Endothelial cell (in vitro differentiated cells): Measurements from ENCODE around the gene GHITM. TPM values are rescaled to one million over a fixed set of nuclear protein-coding genes. Genes with fewer than 3 reads are reported as not detected.
"Not testable (repeated sequence)": the region's sequence is repeated elsewhere in the genome, so short reads cannot be mapped to it uniquely, and the experiment has no call there.

Source experiments
- DNase-seq: peaks from one replicate; pipeline ENCODE4 v3.0.0; 2021; ENCODE audit warnings: low spot score
- H3K27ac Mint-ChIP-seq: one replicate; pipeline ENCODE4 v1.8.0; 2021; ENCODE audit warnings: mixed read lengths, inconsistent platforms; ENCODE audit not compliant: unreplicated experiment
- H3K27me3 Mint-ChIP-seq: one replicate; pipeline ENCODE4 v1.8.0; 2021; ENCODE audit warnings: mild to moderate bottlenecking, moderate library complexity, mixed read lengths, inconsistent platforms; ENCODE audit not compliant: unreplicated experiment
- H3K36me3 Mint-ChIP-seq: one replicate; pipeline ENCODE4 v1.8.0; 2021; ENCODE audit warnings: mild to moderate bottlenecking, low read depth, mixed read lengths, inconsistent platforms; ENCODE audit not compliant: unreplicated experiment
- H3K4me1 Mint-ChIP-seq: one replicate; pipeline ENCODE4 v1.8.0; 2021; ENCODE audit warnings: mild to moderate bottlenecking, mixed read lengths, inconsistent platforms; ENCODE audit not compliant: unreplicated experiment
- H3K4me3 Mint-ChIP-seq: one replicate; pipeline ENCODE4 v1.8.0; 2021; ENCODE audit warnings: mild to moderate bottlenecking, mixed read lengths, inconsistent platforms; ENCODE audit not compliant: unreplicated experiment
- H3K9me3 Mint-ChIP-seq: one replicate; pipeline ENCODE4 v1.8.0; 2021; ENCODE audit warnings: mixed read lengths, inconsistent platforms; ENCODE audit not compliant: unreplicated experiment
- total RNA-seq: library from RNA; stranded (reverse); fragmentation: NEBNext Ultra II Directional; extraction: Animal tissue kit (Norgen Biotek cat#: 25700); gene quantifications from one replicate; pipeline ENCODE4 v1.2.1, GENCODE V29; 2021; ENCODE audit not compliant: unreplicated experiment
- TF ChIP-seq, protein P1 (sequence below): fragments of 200-600 bp; sonication (generic); IDR thresholded peaks from one replicate; pipeline ENCODE4 v1.5.0; 2021; ENCODE audit warnings: antibody characterized with exemption; ENCODE audit not compliant: unreplicated experiment

GHITM gene
- total RNA-seq, 1 donor from 2014 or later, result 97.8 TPM

DNA sequence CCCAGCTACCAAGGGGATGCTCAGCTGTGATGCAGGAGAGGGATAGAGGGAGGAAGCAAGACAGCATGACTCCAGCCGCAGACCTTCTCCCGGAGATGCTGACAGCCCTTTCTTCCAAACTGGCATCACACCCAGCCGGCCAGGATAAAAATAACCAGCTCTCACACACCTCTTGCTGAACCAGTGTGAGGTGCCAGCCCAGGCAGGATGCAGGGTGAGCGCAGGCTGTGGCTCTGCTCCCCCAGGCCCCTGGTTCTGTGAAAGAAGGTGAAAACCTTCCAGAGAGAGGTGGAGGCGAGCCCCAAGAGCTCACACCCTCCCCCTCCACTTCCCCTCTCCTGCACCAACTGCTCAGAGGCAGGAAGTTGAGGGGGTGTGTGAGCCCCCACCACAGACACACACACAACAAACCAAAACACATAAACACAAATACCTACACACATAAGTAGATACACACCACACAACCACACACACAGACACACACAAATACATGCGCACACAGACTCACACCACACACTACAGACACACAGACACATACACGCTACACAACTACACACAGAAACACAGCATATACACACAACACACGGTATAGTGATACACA, 38.3 kb downstream of the GHITM start:
- H3K4me3 Mint-ChIP-seq, result no peak overlapping the region
- no peak overlapping the region for H3K27ac Mint-ChIP-seq
- H3K27me3 Mint-ChIP-seq, result peaks cover 2% of the 10 kb centered on the region
- peaks cover 3% of the 10 kb centered on the region for H3K4me1 Mint-ChIP-seq
- no peaks in the 10 kb centered on the region for H3K36me3 Mint-ChIP-seq
- no peaks in the 10 kb centered on the region for H3K9me3 Mint-ChIP-seq
- no peak for DNase-seq
- TF ChIP-seq, protein P1, sequence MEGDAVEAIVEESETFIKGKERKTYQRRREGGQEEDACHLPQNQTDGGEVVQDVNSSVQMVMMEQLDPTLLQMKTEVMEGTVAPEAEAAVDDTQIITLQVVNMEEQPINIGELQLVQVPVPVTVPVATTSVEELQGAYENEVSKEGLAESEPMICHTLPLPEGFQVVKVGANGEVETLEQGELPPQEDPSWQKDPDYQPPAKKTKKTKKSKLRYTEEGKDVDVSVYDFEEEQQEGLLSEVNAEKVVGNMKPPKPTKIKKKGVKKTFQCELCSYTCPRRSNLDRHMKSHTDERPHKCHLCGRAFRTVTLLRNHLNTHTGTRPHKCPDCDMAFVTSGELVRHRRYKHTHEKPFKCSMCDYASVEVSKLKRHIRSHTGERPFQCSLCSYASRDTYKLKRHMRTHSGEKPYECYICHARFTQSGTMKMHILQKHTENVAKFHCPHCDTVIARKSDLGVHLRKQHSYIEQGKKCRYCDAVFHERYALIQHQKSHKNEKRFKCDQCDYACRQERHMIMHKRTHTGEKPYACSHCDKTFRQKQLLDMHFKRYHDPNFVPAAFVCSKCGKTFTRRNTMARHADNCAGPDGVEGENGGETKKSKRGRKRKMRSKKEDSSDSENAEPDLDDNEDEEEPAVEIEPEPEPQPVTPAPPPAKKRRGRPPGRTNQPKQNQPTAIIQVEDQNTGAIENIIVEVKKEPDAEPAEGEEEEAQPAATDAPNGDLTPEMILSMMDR, result no peak

DNA sequence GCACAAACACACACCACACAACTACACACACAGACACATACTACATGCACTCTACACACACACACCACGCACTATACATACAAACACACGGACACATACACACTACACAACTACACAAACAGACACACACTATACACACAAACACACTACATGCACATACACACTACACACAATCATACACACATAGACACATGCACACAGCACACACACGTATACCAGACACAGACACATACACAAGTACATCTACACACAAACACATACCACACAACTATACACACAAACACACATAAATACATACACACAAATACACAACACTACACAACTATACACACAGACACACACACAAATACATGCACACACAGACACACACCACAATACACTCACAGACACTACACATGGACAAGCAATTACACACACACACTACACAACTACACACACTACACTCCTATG, 38.9 kb downstream of the GHITM start:
- Mint-ChIP-seq H3K27ac (no peak overlapping the region), H3K4me3 (no peak overlapping the region), H3K9me3 (no peaks in the 10 kb centered on the region), H3K36me3 (no peaks in the 10 kb centered on the region), H3K4me1 (peaks cover 3% of the 10 kb centered on the region), H3K27me3 (peaks cover 2% of the 10 kb centered on the region)
- TF ChIP-seq, protein P1, result no peak
- no peak for DNase-seq

DNA sequence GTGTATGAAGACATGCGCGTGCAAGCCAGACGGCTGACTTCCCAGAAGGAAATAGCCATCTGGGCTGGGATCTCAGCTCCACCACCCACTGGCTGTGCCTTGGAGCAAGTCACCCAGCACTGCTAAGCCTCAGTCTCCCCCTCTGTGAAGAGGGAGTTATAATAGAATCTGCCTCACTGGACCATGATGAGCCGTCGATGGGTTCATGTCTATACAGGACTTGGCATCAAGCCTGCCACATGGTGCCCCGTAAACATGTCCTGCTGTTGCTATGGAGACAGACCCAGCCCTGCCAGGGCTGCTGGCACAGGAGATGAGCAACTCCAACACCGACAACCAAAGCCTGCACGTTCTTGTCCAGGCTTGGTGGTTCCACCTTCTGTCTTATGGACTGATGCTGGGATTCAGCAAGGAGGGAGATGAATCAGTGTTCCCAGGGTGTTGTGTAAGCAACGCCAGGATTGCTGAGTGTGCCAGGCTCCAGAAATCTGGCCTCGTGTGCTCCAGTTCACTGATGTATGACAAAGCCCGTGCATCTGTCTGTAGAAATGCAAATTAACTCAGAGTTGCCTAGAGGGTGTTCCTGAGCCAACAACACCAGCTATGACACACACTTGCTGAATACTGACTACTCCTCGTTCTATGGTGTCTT, 39.9 kb downstream of the GHITM start:
- peaks cover 2% of the 10 kb centered on the region for H3K27me3 Mint-ChIP-seq
- peaks cover 3% of the 10 kb centered on the region for H3K4me1 Mint-ChIP-seq
- H3K9me3 Mint-ChIP-seq, result no peaks in the 10 kb centered on the region
- no peak overlapping the region for H3K4me3 Mint-ChIP-seq
- no peaks in the 10 kb centered on the region for H3K36me3 Mint-ChIP-seq
- no peak for DNase-seq
- TF ChIP-seq, protein P1, result no peak
- H3K27ac Mint-ChIP-seq, result no peak overlapping the region

DNA sequence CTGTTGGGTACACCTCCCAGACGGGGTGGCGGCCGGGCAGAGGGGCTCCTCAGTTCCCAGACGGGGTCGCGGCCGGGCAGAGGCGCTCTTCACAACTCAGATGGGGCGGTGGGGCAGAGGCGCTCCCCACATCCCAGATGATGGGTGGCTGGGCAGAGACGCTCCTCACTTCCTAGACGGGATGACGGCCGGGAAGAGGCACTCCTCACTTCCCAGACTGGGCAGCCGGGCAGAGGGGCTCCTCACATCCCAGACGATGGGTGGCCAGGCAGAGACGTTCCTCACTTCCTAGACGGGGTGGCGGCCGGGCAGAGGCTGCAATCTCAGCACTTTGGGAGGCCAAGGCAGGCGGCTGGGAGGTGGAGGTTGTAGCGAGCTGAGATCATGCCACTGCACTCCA, 41.1 kb downstream of the GHITM start:
- not testable (repeated sequence) for H3K27me3 Mint-ChIP-seq, H3K9me3 Mint-ChIP-seq, H3K36me3 Mint-ChIP-seq, H3K4me3 Mint-ChIP-seq, DNase-seq, H3K27ac Mint-ChIP-seq, H3K4me1 Mint-ChIP-seq

DNA sequence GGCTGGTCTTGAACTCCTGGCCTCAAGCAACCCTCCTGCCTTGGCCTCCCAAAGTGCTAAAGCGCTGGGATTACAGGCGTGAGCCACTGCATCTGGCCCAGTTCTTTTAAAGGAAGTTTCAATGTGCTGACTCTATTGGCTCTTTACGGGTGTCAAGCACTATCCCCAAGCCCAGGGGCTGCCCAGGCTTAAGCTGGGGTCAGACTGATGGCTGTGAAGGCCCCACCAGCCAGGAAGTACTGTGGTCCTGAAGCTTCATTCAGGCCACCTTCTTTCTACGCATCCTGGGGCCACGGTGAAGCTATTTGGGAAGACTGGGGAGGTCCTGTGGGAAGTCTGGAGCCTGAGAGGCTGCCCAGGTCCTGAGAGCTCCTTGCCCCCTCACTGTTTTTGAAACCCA, 42.3 kb downstream of the GHITM start:
- Mint-ChIP-seq H3K4me3 (no peak overlapping the region), H3K27ac (no peak overlapping the region), H3K4me1 (peaks cover 1% of the 10 kb centered on the region), H3K27me3 (peaks cover 2% of the 10 kb centered on the region), H3K36me3 (no peaks in the 10 kb centered on the region), H3K9me3 (no peaks in the 10 kb centered on the region)
- TF ChIP-seq, protein P1, result no peak
- no peak for DNase-seq
